PC-9 (cell line): ENCODE measurements around the gene SNAPC4.

ENCODE experiments used
- CTCF ChIP-seq: fragments of 200-600 bp; sonication (generic); conservative IDR thresholded peaks from 2 replicates; pipeline ENCODE4 v1.6.1; 2017; ENCODE audit warnings: mixed run types, antibody characterized with exemption, mild to moderate bottlenecking, moderate library complexity
- EZH2 ChIP-seq: fragments of 200-600 bp; sonication (generic); IDR thresholded peaks from 2 replicates; pipeline ENCODE4 v1.8.0; 2017; ENCODE audit warnings: antibody characterized with exemption, low read depth

- TF ChIP-seq CTCF (no peak), EZH2 (no peak)
These were observed 23.6 kb upstream of the SNAPC4 start for GRCh38 chr9:136423432-136424146.
